Hepatocyte (in vitro differentiated cells): ENCODE measurements around the gene HDAC11.

Experiments
- CTCF ChIP-seq: fragments of 200-600 bp; sonication (generic); IDR thresholded peaks from 2 replicates; pipeline ENCODE4 v1.5.1; 2016; ENCODE audit warnings: antibody characterized with exemption, mild to moderate bottlenecking; ENCODE audit not compliant: poor library complexity
- EZH2 ChIP-seq: fragments of 200-600 bp; sonication (generic); IDR thresholded peaks from 2 replicates; pipeline ENCODE4 v1.6.1; 2016; ENCODE audit warnings: antibody characterized with exemption, mild to moderate bottlenecking, borderline replicate concordance
- EZH2phosphoT487 ChIP-seq: fragments of 200-600 bp; sonication (generic); IDR thresholded peaks from one replicate; pipeline ENCODE4 v1.6.1; 2018; ENCODE audit warnings: antibody characterized with exemption, mild to moderate bottlenecking, low read depth, moderate library complexity; ENCODE audit not compliant: unreplicated experiment, severe bottlenecking

- TF ChIP-seq CTCF, result no peak
- TF ChIP-seq EZH2, result no peak
- no peak for TF ChIP-seq EZH2phosphoT487
Observed at GRCh38 chr3:13473020-13473419, 7.1 kb upstream of the HDAC11 start.
